HUES64 (cell line): Measurements from ENCODE around the gene TAOK1.
"Not testable (repeated sequence)": the region's sequence is repeated elsewhere in the genome, so short reads cannot be mapped to it uniquely, and the experiment has no call there.

ENCODE experiments used
- H3K27ac ChIP-seq: 2 replicates; pipeline ENCODE4 v1.7.0; 2013; ENCODE audit warnings: low read depth, low read length, inconsistent platforms
- H3K27me3 ChIP-seq: 2 replicates; pipeline ENCODE4 v1.6.1; 2013; ENCODE audit warnings: mild to moderate bottlenecking, low read length; ENCODE audit not compliant: insufficient read depth
- H3K36me3 ChIP-seq: 2 replicates; pipeline ENCODE4 v1.6.1; 2013; ENCODE audit warnings: mild to moderate bottlenecking, low read length; ENCODE audit not compliant: insufficient read depth
- H3K4me1 ChIP-seq: 2 replicates; pipeline ENCODE4 v1.6.1; 2013; ENCODE audit warnings: mild to moderate bottlenecking, low read length, moderate library complexity; ENCODE audit not compliant: insufficient read depth
- H3K4me3 ChIP-seq: 2 replicates; pipeline ENCODE4 v1.5.1; 2013; ENCODE audit warnings: mild to moderate bottlenecking, low read length, moderate library complexity
- H3K9ac ChIP-seq: 2 replicates; pipeline ENCODE4 v1.6.1; 2013; ENCODE audit warnings: mild to moderate bottlenecking, low read depth, low read length
- H3K9me3 ChIP-seq: 2 replicates; pipeline ENCODE4 v1.6.1; 2013; ENCODE audit warnings: low read depth, low read length; ENCODE audit not compliant: insufficient read depth
- WGBS: fragments of 150-250, 120-280 bp; methylation state at CpG from one replicate; pipeline ENCODE4 v1.1.7; 2013; ENCODE audit warnings: missing lambda C conversion rate; 5-methylcytosine and 5-hydroxymethylcytosine counted together

TAOK1 gene

GRCh38 chr17:29549177-29549923 is 159.2 kb downstream of the TAOK1 start:
- WGBS, result 91% methylated on average over 5 of the region's 5 CpGs
- Histone ChIP-seq H3K9ac (no peak overlapping the region), H3K36me3 (peaks cover 16% of the 10 kb centered on the region), H3K27ac (no peak overlapping the region), H3K4me3 (no peak overlapping the region), H3K9me3 (no peaks in the 10 kb centered on the region), H3K4me1 (no peaks in the 10 kb centered on the region), H3K27me3 (no peaks in the 10 kb centered on the region)

- 89% methylated on average over 3 of the region's 3 CpGs for WGBS
- Histone ChIP-seq H3K4me1 (no peaks in the 10 kb centered on the region), H3K9me3 (no peaks in the 10 kb centered on the region), H3K4me3 (no peak overlapping the region), H3K36me3 (no peaks in the 10 kb centered on the region), H3K9ac (no peak overlapping the region), H3K27me3 (no peaks in the 10 kb centered on the region), H3K27ac (no peak overlapping the region)
Observed at GRCh38 chr17:29555840-29556239, 165.7 kb downstream of the TAOK1 start.

- no peaks in the 10 kb centered on the region for H3K36me3 ChIP-seq
- H3K4me3 ChIP-seq, result no peak overlapping the region
- no peak overlapping the region for H3K9ac ChIP-seq
- 100% methylated on average over 1 of the region's 1 CpG for WGBS
- no peak overlapping the region for H3K27ac ChIP-seq
- no peaks in the 10 kb centered on the region for H3K4me1 ChIP-seq
- H3K27me3 ChIP-seq, result peaks cover 3% of the 10 kb centered on the region; the same call in 1 of the 2 replicates
- no peaks in the 10 kb centered on the region for H3K9me3 ChIP-seq
Observed at GRCh38 chr17:29557085-29557738, 167.0 kb downstream of the TAOK1 start.

GRCh38 chr17:29557739-29558116 is 167.6 kb downstream of the TAOK1 start:
- no peaks in the 10 kb centered on the region for H3K4me1 ChIP-seq
- H3K4me3 ChIP-seq, result no peak overlapping the region
- no peaks in the 10 kb centered on the region for H3K9me3 ChIP-seq
- peaks cover 4% of the 10 kb centered on the region; the same call in 1 of the 2 replicates for H3K27me3 ChIP-seq
- H3K27ac ChIP-seq, result no peak overlapping the region
- H3K36me3 ChIP-seq, result no peaks in the 10 kb centered on the region
- H3K9ac ChIP-seq, result no peak overlapping the region

- not testable (repeated sequence) for H3K4me1 ChIP-seq, H3K36me3 ChIP-seq
Observed at GRCh38 chr17:29558139-29558538, 168.0 kb downstream of the TAOK1 start.

GRCh38 chr17:29559640-29560039 is 169.5 kb downstream of the TAOK1 start:
- no peaks in the 10 kb centered on the region for H3K9me3 ChIP-seq
- no peak overlapping the region for H3K27ac ChIP-seq
- WGBS, result 92% methylated on average over 2 of the region's 2 CpGs
- H3K36me3 ChIP-seq, result no peaks in the 10 kb centered on the region
- H3K27me3 ChIP-seq, result peaks cover 12% of the 10 kb centered on the region
- no peaks in the 10 kb centered on the region for H3K4me1 ChIP-seq
- no peak overlapping the region for H3K9ac ChIP-seq
- no peak overlapping the region for H3K4me3 ChIP-seq

More at GRCh38 chr17:29558139-29558538, 168.0 kb downstream of the TAOK1 start:
- H3K4me3 ChIP-seq, H3K27me3 ChIP-seq, H3K9me3 ChIP-seq, H3K27ac ChIP-seq, H3K9ac ChIP-seq: not testable (repeated sequence)
- WGBS, result 96% methylated on average over 5 of the region's 5 CpGs

GRCh38 chr17:29560316-29560715 is 170.2 kb downstream of the TAOK1 start:
- Histone ChIP-seq H3K9ac (no peak overlapping the region), H3K4me3 (no peak overlapping the region), H3K27ac (no peak overlapping the region), H3K9me3 (no peaks in the 10 kb centered on the region), H3K36me3 (no peaks in the 10 kb centered on the region), H3K4me1 (no peaks in the 10 kb centered on the region), H3K27me3 (peaks cover 19% of the 10 kb centered on the region)
- WGBS, result 90% methylated on average over 6 of the region's 6 CpGs

GRCh38 chr17:29561554-29562517 is 171.7 kb downstream of the TAOK1 start:
- Histone ChIP-seq H3K9me3 (no peaks in the 10 kb centered on the region), H3K4me3 (no peak overlapping the region), H3K9ac (no peak overlapping the region), H3K4me1 (no peaks in the 10 kb centered on the region), H3K27me3 (peaks cover 34% of the 10 kb centered on the region), H3K27ac (no peak overlapping the region), H3K36me3 (no peaks in the 10 kb centered on the region)
- WGBS, result 90% methylated on average over 17 of the region's 17 CpGs

GRCh38 chr17:29562615-29563014 is 172.5 kb downstream of the TAOK1 start:
- no peaks in the 10 kb centered on the region for H3K9me3 ChIP-seq
- H3K36me3 ChIP-seq, result no peaks in the 10 kb centered on the region
- H3K4me3 ChIP-seq, result no peak overlapping the region
- peaks cover 42% of the 10 kb centered on the region for H3K27me3 ChIP-seq
- H3K4me1 ChIP-seq, result no peaks in the 10 kb centered on the region
- WGBS, result 88% methylated on average over 18 of the region's 18 CpGs
- H3K27ac ChIP-seq, result no peak overlapping the region
- no peak overlapping the region for H3K9ac ChIP-seq

GRCh38 chr17:29563816-29564215 is 173.7 kb downstream of the TAOK1 start:
- Histone ChIP-seq H3K9ac (no peak overlapping the region), H3K4me3 (no peak overlapping the region), H3K4me1 (no peaks in the 10 kb centered on the region), H3K9me3 (no peaks in the 10 kb centered on the region), H3K27me3 (peaks cover 48% of the 10 kb centered on the region), H3K27ac (no peak overlapping the region), H3K36me3 (no peaks in the 10 kb centered on the region)
- 83% methylated on average over 1 of the region's 3 CpGs for WGBS
